Measurements from ENCODE around the gene PEX5L. TPM values are rescaled to one million over a fixed set of nuclear protein-coding genes. Genes with fewer than 3 reads are reported as not detected.

The PEX5L gene
- total RNA-seq, 2 donors from 2014 or later, result 0.86 to 1.9 TPM

DNA sequence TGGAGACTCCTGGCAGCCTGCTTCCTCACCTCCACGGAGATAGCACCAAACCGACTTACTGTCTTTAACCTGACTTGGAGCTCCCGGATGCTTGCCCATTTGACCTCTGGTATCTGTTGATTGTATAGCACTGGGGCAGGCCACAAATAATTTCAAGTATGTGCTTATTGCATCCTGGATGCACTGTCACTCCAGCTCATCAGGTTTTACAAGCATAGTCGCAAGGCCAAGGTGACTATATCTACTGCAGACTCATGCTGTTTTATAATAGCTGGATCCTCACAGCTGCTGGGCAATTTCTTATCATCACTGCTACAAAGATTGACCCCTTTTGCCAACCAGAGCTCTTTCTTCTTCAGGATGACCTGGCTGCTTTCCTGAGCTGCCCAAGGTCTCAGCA is 45.6 kb downstream of the PEX5L start:
- no peak overlapping the region for H3K27ac Mint-ChIP-seq
- peaks cover 3% of the 10 kb centered on the region for H3K4me1 Mint-ChIP-seq
- no peaks in the 10 kb centered on the region for H3K27me3 ChIP-seq (ENCODE audit: control insufficient read depth, insufficient read depth, low read length, poor library complexity, severe bottlenecking)
- WGBS, 2 experiments (ENCODE audit: insufficient coverage in 1 of 2, insufficient read length in 1 of 2), result 90 to 92% methylated on average over 4 of the region's 4 CpGs
- DNase-seq, result no peak
- H3K27ac ChIP-seq (ENCODE audit: low read depth, low read length), result no peak overlapping the region
- H3K36me3 Mint-ChIP-seq (ENCODE audit: low read depth), result no peaks in the 10 kb centered on the region
- peaks cover 5% of the 10 kb centered on the region for H3K9me3 Mint-ChIP-seq
- H3K36me3 ChIP-seq (ENCODE audit: control insufficient read depth, insufficient read depth, low read length), result no peaks in the 10 kb centered on the region
- H3K4me1 ChIP-seq (ENCODE audit: control insufficient read depth, insufficient read depth, low read length), result no peaks in the 10 kb centered on the region
- TF ChIP-seq CTCF (conservative IDR thresholded peaks at IDR 0.05), result no peak
- peaks cover 4% of the 10 kb centered on the region for H3K9me3 ChIP-seq (ENCODE audit: control insufficient read depth, low read length)
- H3K4me3 ChIP-seq (ENCODE audit: low read length), result no peak overlapping the region
- H3K4me3 Mint-ChIP-seq, result no peak overlapping the region
- no peaks in the 10 kb centered on the region for H3K27me3 Mint-ChIP-seq (ENCODE audit: insufficient read depth)
- no peak overlapping the region for H3K9ac ChIP-seq (ENCODE audit: extremely low read depth, low read length, poor library complexity, severe bottlenecking)

GRCh38 chr3:179981646-179982045 is 55.1 kb downstream of the PEX5L start:
- Mint-ChIP-seq H3K36me3 (ENCODE audit: low read depth) (no peaks in the 10 kb centered on the region), H3K4me3 (no peak overlapping the region), H3K9me3 (no peaks in the 10 kb centered on the region), H3K27ac (no peak overlapping the region), H3K4me1 (no peaks in the 10 kb centered on the region), H3K27me3 (ENCODE audit: insufficient read depth) (no peaks in the 10 kb centered on the region)
- no peak for DNase-seq
- H3K27ac ChIP-seq (ENCODE audit: low read depth, low read length), result no peak overlapping the region
- no peak for TF ChIP-seq CTCF (conservative IDR thresholded peaks at IDR 0.05)
- no peak overlapping the region for H3K4me3 ChIP-seq (ENCODE audit: low read length)
- H3K27me3 ChIP-seq (ENCODE audit: control insufficient read depth, insufficient read depth, low read length, poor library complexity, severe bottlenecking), result no peaks in the 10 kb centered on the region
- no peaks in the 10 kb centered on the region for H3K9me3 ChIP-seq (ENCODE audit: control insufficient read depth, low read length)
- no peaks in the 10 kb centered on the region for H3K36me3 ChIP-seq (ENCODE audit: control insufficient read depth, insufficient read depth, low read length)
- H3K9ac ChIP-seq (ENCODE audit: extremely low read depth, low read length, poor library complexity, severe bottlenecking), result no peak overlapping the region
- H3K4me1 ChIP-seq (ENCODE audit: control insufficient read depth, insufficient read depth, low read length), result no peaks in the 10 kb centered on the region

GRCh38 chr3:179977356-179977755 is 59.4 kb downstream of the PEX5L start:
- peaks cover 11% of the 10 kb centered on the region for H3K4me1 Mint-ChIP-seq
- H3K27me3 ChIP-seq (ENCODE audit: control insufficient read depth, insufficient read depth, low read length, poor library complexity, severe bottlenecking), result no peaks in the 10 kb centered on the region
- no peaks in the 10 kb centered on the region for H3K9me3 Mint-ChIP-seq
- WGBS, 2 experiments (ENCODE audit: insufficient coverage in 1 of 2, insufficient read length in 1 of 2), result 75 to 82% methylated on average over 2 to 3 of the region's 3 CpGs
- H3K4me3 Mint-ChIP-seq, result no peak overlapping the region
- no peaks in the 10 kb centered on the region for H3K36me3 Mint-ChIP-seq (ENCODE audit: low read depth)
- H3K27ac Mint-ChIP-seq, result no peak overlapping the region
- no peak overlapping the region for H3K9ac ChIP-seq (ENCODE audit: extremely low read depth, low read length, poor library complexity, severe bottlenecking)
- no peaks in the 10 kb centered on the region for H3K27me3 Mint-ChIP-seq (ENCODE audit: insufficient read depth)
- H3K36me3 ChIP-seq (ENCODE audit: control insufficient read depth, insufficient read depth, low read length), result no peaks in the 10 kb centered on the region
- no peak overlapping the region for H3K27ac ChIP-seq (ENCODE audit: low read depth, low read length)
- peaks cover 8% of the 10 kb centered on the region for H3K4me1 ChIP-seq (ENCODE audit: control insufficient read depth, insufficient read depth, low read length)
- H3K9me3 ChIP-seq (ENCODE audit: control insufficient read depth, low read length), result no peaks in the 10 kb centered on the region
- TF ChIP-seq CTCF (conservative IDR thresholded peaks at IDR 0.05), result no peak
- no peak for DNase-seq
- no peak overlapping the region for H3K4me3 ChIP-seq (ENCODE audit: low read length)

All from endodermal cell (in vitro differentiated cells).